Smooth muscle cell (in vitro differentiated cells): ENCODE results near the gene DNAJB8. TPM values are rescaled to one million over a fixed set of nuclear protein-coding genes. Genes with fewer than 3 reads are reported as not detected.

ENCODE experiments used
- DNase-seq: peaks from one replicate; lab custom pipeline; 2025; ENCODE audit not compliant: unreplicated experiment; lab: John Stamatoyannopoulos, UW
- H2AFZ ChIP-seq: fragments of 200-600 bp; sonication (generic); 2 replicates; pipeline ENCODE4 v1.6.0; 2016; ENCODE audit warnings: antibody characterized with exemption, low read depth, mild to moderate bottlenecking
- H3F3A ChIP-seq: fragments of 200-600 bp; sonication (generic); 2 replicates; pipeline ENCODE4 v1.6.0; 2017; ENCODE audit warnings: antibody characterized with exemption, low read depth
- H3K27ac ChIP-seq: fragments of 200-600 bp; sonication (generic); 2 replicates; pipeline ENCODE4 v1.5.1; 2016; ENCODE audit warnings: low read depth, mild to moderate bottlenecking
- H3K27me3 ChIP-seq: fragments of 200-600 bp; sonication (generic); 2 replicates; pipeline ENCODE4 v1.6.1; 2016; ENCODE audit warnings: low read depth, mild to moderate bottlenecking
- H3K36me3 ChIP-seq: fragments of 200-600 bp; sonication (generic); 2 replicates; pipeline ENCODE4 v1.5.1; 2016; ENCODE audit warnings: low read depth
- H3K4me1 ChIP-seq: fragments of 200-600 bp; sonication (generic); 2 replicates; pipeline ENCODE4 v1.5.1; 2016; ENCODE audit warnings: low read depth
- H3K4me2 ChIP-seq: fragments of 200-600 bp; sonication (generic); 2 replicates; pipeline ENCODE4 v1.6.0; 2016; ENCODE audit warnings: mild to moderate bottlenecking
- H3K4me3 ChIP-seq: fragments of 200-600 bp; sonication (generic); 2 replicates; pipeline ENCODE4 v1.5.1; 2016; ENCODE audit warnings: mild to moderate bottlenecking
- H3K79me2 ChIP-seq: fragments of 200-600 bp; sonication (generic); 2 replicates; pipeline ENCODE4 v1.6.0; 2016; ENCODE audit warnings: low read depth, mild to moderate bottlenecking
- H3K9ac ChIP-seq: fragments of 200-600 bp; sonication (generic); 2 replicates; pipeline ENCODE4 v1.6.0; 2016; ENCODE audit warnings: low read depth
- H3K9me3 ChIP-seq: fragments of 200-600 bp; sonication (generic); replicated peaks from 2 replicates; pipeline ENCODE4 v1.5.1; 2016; ENCODE audit warnings: low read depth
- H4K20me1 ChIP-seq: fragments of 200-600 bp; sonication (generic); 2 replicates; pipeline ENCODE4 v1.6.0; 2016; ENCODE audit warnings: low read depth
- CTCF ChIP-seq: fragments of 200-600 bp; sonication (generic); IDR thresholded peaks from 2 replicates; pipeline ENCODE4 v1.5.1; 2017; ENCODE audit warnings: borderline replicate concordance, mild to moderate bottlenecking, antibody characterized with exemption; ENCODE audit not compliant: insufficient read depth, poor library complexity, severe bottlenecking
- WGBS: methylation state at CpG from one replicate; pipeline ENCODE4 v1.1.7; 2016; ENCODE audit warnings: low lambda C conversion rate; 5-methylcytosine and 5-hydroxymethylcytosine counted together
- polyA plus RNA-seq: library from polyadenylated mRNA; unstranded; fragments of >200 nt; fragmentation: Nextera tagmentation; extraction: Ambion mirVana; gene quantifications from 2 replicates; pipeline ENCODE4 v1.2.1, GENCODE V29; 2016
- total RNA-seq: library from RNA; depleted of rRNA; stranded (reverse); fragments of >200 nt; gene quantifications from 2 replicates; pipeline ENCODE4 v1.2.3, GENCODE V29; 2014

The DNAJB8 gene
- total and polyA plus RNA-seq, 2 experiments from 2014 or later = not detected

GRCh38 chr3:128463771-128464170 is 2.9 kb downstream of the DNAJB8 start:
- Histone ChIP-seq H3K79me2 (no peaks in the 10 kb centered on the region), H3F3A (no peaks in the 10 kb centered on the region), H4K20me1 (no peaks in the 10 kb centered on the region), H3K9ac (no peak overlapping the region), H3K36me3 (no peaks in the 10 kb centered on the region), H2AFZ (no peak overlapping the region), H3K27me3 (peaks cover 20% of the 10 kb centered on the region), H3K4me3 (no peak overlapping the region), H3K27ac (no peak overlapping the region), H3K9me3 (no peaks in the 10 kb centered on the region), H3K4me2 (no peak overlapping the region), H3K4me1 (no peaks in the 10 kb centered on the region)
- WGBS = 96% methylated on average over 10 of the region's 10 CpGs
- TF ChIP-seq CTCF = no peak
- no peak for DNase-seq

DNA sequence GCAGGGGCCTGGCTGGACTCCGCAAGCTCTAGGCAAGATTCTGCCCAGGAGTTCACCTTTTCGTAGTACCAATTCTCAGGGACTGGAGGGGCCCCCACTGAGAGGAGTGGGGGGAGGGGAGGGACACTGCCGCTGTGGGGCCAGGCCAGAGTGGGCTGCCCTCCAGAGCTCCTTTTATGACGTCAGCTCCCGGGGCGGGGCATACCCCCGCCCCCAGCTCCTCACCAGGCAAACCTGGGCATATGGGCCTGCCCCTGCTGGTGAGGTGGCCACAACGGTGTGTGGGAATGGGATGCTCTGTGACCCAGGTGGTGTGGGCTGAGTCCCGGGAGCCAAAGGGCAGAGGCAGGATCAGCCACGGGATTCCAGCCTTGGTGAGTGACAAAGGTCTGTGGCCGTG is 3.3 kb downstream of the DNAJB8 start:
- H3K9ac ChIP-seq = no peak overlapping the region
- H3K27me3 ChIP-seq = peaks cover 20% of the 10 kb centered on the region
- no peak overlapping the region for H3K27ac ChIP-seq
- TF ChIP-seq CTCF = no peak
- no peak overlapping the region for H2AFZ ChIP-seq
- no peak for DNase-seq
- no peaks in the 10 kb centered on the region for H3K36me3 ChIP-seq
- H3F3A ChIP-seq = no peaks in the 10 kb centered on the region
- H4K20me1 ChIP-seq = no peaks in the 10 kb centered on the region
- H3K9me3 ChIP-seq = no peaks in the 10 kb centered on the region
- no peaks in the 10 kb centered on the region for H3K79me2 ChIP-seq
- no peaks in the 10 kb centered on the region for H3K4me1 ChIP-seq
- H3K4me3 ChIP-seq = no peak overlapping the region
- 85% methylated on average over 11 of the region's 11 CpGs for WGBS
- H3K4me2 ChIP-seq = no peak overlapping the region

GRCh38 chr3:128462931-128463330 is 3.8 kb downstream of the DNAJB8 start:
- H3K9ac ChIP-seq = no peak overlapping the region
- no peaks in the 10 kb centered on the region for H3K9me3 ChIP-seq
- no peaks in the 10 kb centered on the region for H3F3A ChIP-seq
- H3K4me2 ChIP-seq = no peak overlapping the region
- H2AFZ ChIP-seq = no peak overlapping the region
- TF ChIP-seq CTCF = no peak
- H3K79me2 ChIP-seq = no peaks in the 10 kb centered on the region
- 97% methylated on average over 20 of the region's 20 CpGs for WGBS
- no peaks in the 10 kb centered on the region for H3K4me1 ChIP-seq
- H3K4me3 ChIP-seq = no peak overlapping the region
- H3K27ac ChIP-seq = no peak overlapping the region
- no peaks in the 10 kb centered on the region for H3K36me3 ChIP-seq
- no peak for DNase-seq
- H4K20me1 ChIP-seq = no peaks in the 10 kb centered on the region
- peaks cover 20% of the 10 kb centered on the region for H3K27me3 ChIP-seq

DNA sequence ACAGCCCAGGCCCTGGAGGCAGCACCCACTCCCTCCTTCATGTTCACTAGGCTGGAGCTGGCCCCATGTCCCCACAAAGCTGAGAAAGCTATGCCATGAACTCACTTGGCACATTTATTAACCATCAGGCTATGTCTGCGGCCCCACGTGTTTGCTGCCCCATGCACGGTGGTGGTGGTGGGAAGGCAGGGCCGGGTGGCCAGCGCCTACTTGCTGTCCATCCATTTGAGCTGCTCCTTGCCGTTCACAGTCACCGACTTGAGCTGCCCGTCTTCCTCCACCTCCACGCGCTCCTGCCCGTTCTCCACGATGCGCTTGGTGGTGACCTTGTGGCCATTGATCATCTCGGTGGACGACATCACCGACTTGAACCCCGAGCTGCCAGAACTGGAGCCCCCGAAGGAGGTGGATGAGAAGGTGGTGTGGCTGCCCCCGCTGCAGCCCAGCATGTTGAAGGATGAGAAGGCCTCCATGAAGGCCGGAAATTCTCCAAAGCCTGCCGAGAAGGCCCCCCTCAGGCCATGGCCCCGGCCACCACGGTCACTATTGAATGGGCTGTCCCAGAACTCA is 4.3 kb downstream of the DNAJB8 start:
- no peaks in the 10 kb centered on the region for H3K9me3 ChIP-seq

More for the DNA sequence above, 4.3 kb downstream of the DNAJB8 start:
- H2AFZ ChIP-seq = no peak overlapping the region
- no peaks in the 10 kb centered on the region for H3K79me2 ChIP-seq
- 99% methylated on average over 23 of the region's 23 CpGs for WGBS
- H3K36me3 ChIP-seq = no peaks in the 10 kb centered on the region
- H3K27ac ChIP-seq = no peak overlapping the region
- no peaks in the 10 kb centered on the region for H3K4me1 ChIP-seq
- H3F3A ChIP-seq = no peaks in the 10 kb centered on the region
- H3K4me2 ChIP-seq = no peak overlapping the region
- no peak for TF ChIP-seq CTCF
- H3K27me3 ChIP-seq = peaks cover 20% of the 10 kb centered on the region
- H3K4me3 ChIP-seq = no peak overlapping the region
- no peak for DNase-seq
- H3K9ac ChIP-seq = no peak overlapping the region
- no peaks in the 10 kb centered on the region for H4K20me1 ChIP-seq
